Keratinocyte (primary cell): ENCODE measurements around the gene ERCC6L2.

Source experiments
- CTCF ChIP-seq, 3 experiments: IDR thresholded peaks in 1 of 3; conservative IDR thresholded peaks in 1 of 3; optimal IDR thresholded peaks in 1 of 3; 2 replicates in 2 of 3; 3 replicates in 1 of 3; pipeline versions ENCODE3 to v1.5.1; 2011; ENCODE audit warnings: low read length in 3 of 3, mild to moderate bottlenecking in 3 of 3, moderate library complexity in 2 of 3, control low read depth in 1 of 3, inconsistent platforms in 1 of 3; ENCODE audit not compliant: insufficient read depth in 2 of 3; ENCODE audit errors: extremely low read depth in 1 of 3
- EZH2 ChIP-seq: IDR thresholded peaks from one replicate; pipeline ENCODE4 v1.6.1; 2012; ENCODE audit warnings: inconsistent platforms, mild to moderate bottlenecking, low read length, moderate library complexity

- TF ChIP-seq CTCF (optimal IDR thresholded peaks at IDR 0.05 in 1 of 3, IDR thresholded peaks at IDR 0.05 in 1 of 3, conservative IDR thresholded peaks at IDR 0.05 in 1 of 3; ENCODE audit: extremely low read depth in 1 of 3, insufficient read depth in 2 of 3, low read length in 3 of 3) (no peak), EZH2 (no peak)
Measured at GRCh38 chr9:95876595-95876994, 1.1 kb downstream of the ERCC6L2 start.
